ENCODE results near the gene ADAMTSL5.

Gene ADAMTSL5

DNA sequence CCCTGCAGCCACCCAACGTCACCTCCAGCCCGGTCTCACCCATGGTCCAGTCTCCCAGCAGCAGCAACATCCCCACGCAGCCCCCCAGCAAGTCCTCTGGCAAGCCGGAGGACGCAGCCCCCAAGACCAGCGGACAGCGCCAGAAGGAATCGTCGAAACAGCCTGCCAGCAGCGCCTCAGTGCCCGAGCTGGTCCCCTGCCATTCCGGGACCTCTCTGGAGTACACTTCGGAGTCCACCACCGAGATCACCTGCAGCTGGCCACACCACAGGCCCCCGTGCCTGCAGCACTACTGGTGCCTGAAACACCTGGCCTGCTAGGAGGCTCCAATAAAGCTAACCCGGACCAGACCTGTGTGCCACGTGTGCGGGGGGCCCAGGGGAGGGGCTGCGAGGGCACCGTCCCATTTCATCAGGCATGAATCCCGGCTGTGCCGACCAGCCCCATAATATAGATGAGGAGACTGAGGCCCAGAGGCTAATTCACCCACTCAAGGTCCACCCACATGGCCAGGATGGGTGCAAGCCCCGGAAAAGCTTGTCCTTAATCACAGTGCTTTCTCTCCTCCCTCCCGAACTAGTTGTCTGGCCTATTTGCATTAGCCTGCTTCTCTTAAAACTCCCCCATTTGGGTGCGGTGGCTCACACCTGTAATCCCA, 15.1 kb downstream of the ADAMTSL5 start:
- no peak for TF ChIP-seq CTCF (IDR thresholded peaks at IDR 0.05; ENCODE audit: insufficient read depth, low read depth, low read length, missing control alignments)
- DNase-seq (ENCODE audit: low read depth) = no peak
- no peak overlapping the region for H3K4me3 ChIP-seq (ENCODE audit: low read depth, low read length)

- TF ChIP-seq CTCF (IDR thresholded peaks at IDR 0.05; ENCODE audit: insufficient read depth, low read depth, low read length, missing control alignments) = no peak
- H3K4me3 ChIP-seq (ENCODE audit: low read depth, low read length) = no peak overlapping the region
- no peak for DNase-seq (ENCODE audit: low read depth)
These were observed 15.9 kb downstream of the ADAMTSL5 start for GRCh38 chr19:1496714-1497577.

- H3K4me3 ChIP-seq (ENCODE audit: low read depth, low read length) = no peak overlapping the region
- DNase-seq (ENCODE audit: low read depth) = no peak
- TF ChIP-seq CTCF (IDR thresholded peaks at IDR 0.05; ENCODE audit: insufficient read depth, low read depth, low read length, missing control alignments) = no peak
These were observed 16.8 kb downstream of the ADAMTSL5 start for GRCh38 chr19:1495799-1496713.

DNA sequence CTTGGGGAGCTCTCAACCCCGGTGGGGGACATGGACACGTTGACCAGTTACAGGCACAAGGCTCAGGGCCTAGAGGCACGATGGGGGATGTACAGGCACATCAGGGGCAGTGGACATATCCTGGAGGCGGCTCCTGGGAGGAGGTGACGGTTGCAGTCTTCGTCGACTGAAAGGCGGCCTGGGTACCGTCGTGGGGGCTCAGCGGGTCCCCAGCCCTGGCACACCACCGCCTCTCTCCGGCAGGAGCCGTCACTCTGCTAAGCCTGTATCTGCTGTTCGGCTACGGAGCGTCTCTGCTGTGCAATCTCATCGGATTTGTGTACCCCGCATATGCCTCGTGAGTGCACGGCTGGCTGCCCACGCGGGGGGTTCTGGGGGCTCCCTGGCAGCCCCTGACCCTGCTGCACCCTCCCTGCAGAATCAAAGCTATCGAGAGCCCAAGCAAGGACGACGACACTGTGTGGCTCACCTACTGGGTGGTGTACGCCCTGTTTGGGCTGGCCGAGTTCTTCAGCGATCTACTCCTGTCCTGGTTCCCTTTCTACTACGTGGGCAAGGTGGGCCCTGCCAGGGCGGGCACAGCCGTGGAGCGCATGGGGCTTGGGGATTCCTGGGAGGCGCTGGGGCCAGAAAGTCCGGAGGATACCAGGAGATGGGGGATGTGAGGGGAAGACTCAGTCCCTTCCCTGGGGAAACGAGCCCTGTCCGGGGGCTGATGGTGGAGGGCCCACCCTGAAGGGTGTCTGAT, 17.6 kb downstream of the ADAMTSL5 start:
- TF ChIP-seq CTCF (IDR thresholded peaks at IDR 0.05; ENCODE audit: insufficient read depth, low read depth, low read length, missing control alignments) = no peak
- H3K4me3 ChIP-seq (ENCODE audit: low read depth, low read length) = no peak overlapping the region
- no peak for DNase-seq (ENCODE audit: low read depth)

- no peak for TF ChIP-seq CTCF (IDR thresholded peaks at IDR 0.05; ENCODE audit: insufficient read depth, low read depth, low read length, missing control alignments)
- H3K4me3 ChIP-seq (ENCODE audit: low read depth, low read length) = no peak overlapping the region
- no peak for DNase-seq (ENCODE audit: low read depth)
These were observed 18.6 kb downstream of the ADAMTSL5 start for GRCh38 chr19:1494115-1494815.
